Choroid plexus epithelial cell (primary cell): ENCODE results near the gene STYXL2.

Experiments
- DNase-seq: peaks from one replicate; pipeline ENCODE4 v3.0.0-alpha.2; 2010; ENCODE audit warnings: low read depth
- H3K4me3 ChIP-seq: 2 replicates; pipeline ENCODE4 v1.5.1; 2011; ENCODE audit warnings: low read depth, mild to moderate bottlenecking, control low read depth, low read length, moderate library complexity
- TF ChIP-seq, protein P1 (sequence below): conservative IDR thresholded peaks from 2 replicates; pipeline ENCODE4 v1.5.1; 2011; ENCODE audit warnings: low read depth, mild to moderate bottlenecking, control low read depth, inconsistent platforms, low read length, moderate library complexity

Gene STYXL2

DNA sequence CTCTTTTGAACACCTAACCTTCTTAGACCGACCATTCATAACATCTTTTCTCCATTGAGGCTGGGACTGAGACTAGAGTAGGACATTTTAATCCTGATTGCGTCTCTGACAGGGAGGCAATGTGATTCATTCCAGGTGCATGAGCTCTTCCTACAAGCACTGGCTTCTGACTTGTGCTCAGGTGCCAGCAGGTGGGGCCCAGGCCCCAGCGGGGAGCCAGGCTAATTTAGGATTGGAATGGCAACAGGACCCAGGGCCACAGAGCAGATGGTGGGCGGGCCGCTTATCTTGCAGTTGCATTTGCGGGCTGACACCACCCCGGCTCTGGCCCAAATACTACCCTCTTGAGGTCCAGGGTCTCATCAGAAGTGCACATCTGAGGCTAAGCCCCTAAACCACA is 7.8 kb upstream of the STYXL2 start:
- TF ChIP-seq, protein P1, sequence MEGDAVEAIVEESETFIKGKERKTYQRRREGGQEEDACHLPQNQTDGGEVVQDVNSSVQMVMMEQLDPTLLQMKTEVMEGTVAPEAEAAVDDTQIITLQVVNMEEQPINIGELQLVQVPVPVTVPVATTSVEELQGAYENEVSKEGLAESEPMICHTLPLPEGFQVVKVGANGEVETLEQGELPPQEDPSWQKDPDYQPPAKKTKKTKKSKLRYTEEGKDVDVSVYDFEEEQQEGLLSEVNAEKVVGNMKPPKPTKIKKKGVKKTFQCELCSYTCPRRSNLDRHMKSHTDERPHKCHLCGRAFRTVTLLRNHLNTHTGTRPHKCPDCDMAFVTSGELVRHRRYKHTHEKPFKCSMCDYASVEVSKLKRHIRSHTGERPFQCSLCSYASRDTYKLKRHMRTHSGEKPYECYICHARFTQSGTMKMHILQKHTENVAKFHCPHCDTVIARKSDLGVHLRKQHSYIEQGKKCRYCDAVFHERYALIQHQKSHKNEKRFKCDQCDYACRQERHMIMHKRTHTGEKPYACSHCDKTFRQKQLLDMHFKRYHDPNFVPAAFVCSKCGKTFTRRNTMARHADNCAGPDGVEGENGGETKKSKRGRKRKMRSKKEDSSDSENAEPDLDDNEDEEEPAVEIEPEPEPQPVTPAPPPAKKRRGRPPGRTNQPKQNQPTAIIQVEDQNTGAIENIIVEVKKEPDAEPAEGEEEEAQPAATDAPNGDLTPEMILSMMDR, result no peak
- H3K4me3 ChIP-seq, result no peak overlapping the region
- DNase-seq, result no peak

DNA sequence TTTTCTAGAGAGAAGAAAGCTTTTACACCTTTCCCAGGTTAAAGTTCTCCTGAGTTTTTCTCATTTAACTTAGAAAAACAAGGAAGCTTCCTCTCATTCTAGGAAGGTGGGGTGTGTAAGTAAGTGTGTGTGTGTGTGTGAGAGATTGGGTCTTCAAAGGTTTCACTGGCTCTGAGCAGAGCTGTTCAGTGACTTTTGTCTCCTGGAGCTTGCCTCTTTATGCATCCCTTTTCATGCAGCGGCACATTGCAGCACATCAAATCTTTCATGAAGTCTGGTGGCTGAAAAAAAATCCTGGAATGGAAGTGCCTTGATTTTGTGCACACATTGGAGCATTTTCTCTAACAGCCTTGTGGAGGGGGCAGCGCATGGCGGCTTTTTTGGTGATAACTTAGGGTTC is 7.1 kb upstream of the STYXL2 start:
- H3K4me3 ChIP-seq, result no peak overlapping the region
- DNase-seq, result no peak
- TF ChIP-seq, protein P1, result no peak

DNA sequence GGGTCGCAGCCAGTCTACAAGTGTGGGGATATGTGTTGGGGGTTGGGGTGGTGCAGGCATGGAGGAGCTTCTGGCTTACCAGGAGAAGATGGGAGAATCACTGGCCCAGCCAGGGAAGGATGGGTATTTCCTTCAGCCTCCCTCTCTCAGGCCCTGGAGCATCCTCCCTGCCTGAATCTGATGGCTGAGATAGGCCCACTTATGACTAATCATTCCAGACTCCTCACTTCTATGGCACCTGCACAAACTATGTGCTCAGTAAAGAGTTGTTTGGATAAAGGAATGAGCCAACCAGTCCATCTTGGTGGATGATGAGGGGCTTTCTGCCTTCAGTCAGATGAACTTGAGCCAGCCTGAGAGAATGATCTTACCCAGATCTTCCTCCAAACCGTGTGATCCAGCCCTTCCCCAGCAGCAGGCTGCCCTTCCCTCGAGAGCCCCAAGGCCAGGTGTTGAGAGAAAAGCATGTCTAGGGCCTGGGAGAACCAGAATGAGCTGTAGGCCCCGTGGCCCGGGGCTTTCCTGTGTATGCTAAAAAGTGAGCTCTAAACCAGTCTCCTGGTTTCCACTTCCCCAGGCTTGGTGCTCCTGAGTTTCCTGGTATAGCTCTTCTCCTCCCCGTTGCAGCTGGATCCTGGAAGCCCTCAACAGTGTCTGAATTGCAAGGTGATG is 5.0 kb upstream of the STYXL2 start:
- no peak for DNase-seq
- TF ChIP-seq, protein P1, result no peak
- H3K4me3 ChIP-seq, result no peak overlapping the region

DNA sequence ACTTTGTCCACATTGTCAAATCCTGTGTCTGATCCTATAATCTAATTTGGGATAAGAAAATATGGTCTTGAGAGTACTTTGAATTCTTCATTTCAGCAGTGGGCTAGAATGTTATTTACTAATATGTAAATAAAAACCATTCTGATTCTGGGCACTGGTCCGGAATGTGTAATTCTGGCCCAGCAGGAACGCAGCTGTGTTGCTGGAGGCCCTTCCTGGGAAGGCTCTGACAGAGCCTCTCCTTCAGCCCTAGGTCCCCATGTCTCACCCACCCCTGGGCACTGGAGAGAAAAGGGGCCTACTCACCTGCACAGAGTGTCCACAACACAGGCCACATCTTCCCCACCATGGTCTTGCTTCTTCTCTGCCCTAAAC is 3.9 kb upstream of the STYXL2 start:
- DNase-seq, result no peak
- H3K4me3 ChIP-seq, result no peak overlapping the region
- TF ChIP-seq, protein P1, result no peak

DNA sequence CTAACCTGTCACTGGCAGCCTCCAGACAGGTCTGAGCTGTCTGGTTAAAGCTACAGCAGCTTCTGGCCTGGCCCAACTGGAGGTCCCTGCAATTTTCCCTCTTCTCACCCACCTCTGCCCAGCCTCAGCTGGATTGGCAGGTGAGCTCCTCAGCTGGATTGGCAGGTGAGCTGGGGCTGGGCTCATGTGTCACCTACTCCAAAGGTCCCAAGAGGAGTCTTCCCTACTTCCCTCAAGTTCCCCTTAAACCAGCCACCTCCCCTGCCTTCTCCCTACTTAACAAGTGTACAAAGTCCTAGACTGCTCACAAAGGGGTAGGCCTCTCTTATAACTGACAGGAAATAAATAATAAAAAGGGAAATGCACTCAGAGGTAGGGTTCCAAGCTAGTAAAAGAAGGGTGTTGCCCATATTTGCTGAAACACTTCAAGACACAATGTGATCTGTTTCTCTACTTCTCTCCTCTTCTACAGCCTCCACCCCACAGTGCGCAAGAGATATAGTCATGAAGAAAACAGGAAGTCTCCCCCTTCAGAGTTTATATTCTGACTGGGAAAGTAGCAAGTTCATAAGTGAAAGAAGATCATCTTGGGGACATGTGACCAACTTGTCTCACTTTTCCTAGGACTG is 3.4 kb upstream of the STYXL2 start, which contains the start of gene GPA33:
Gene GPA33, minus strand, starts transcription at position 64 of the 629 bp plus-strand sequence. CDS start 90 bp downstream, outside the sequence.
- DNase-seq, result no peak
- H3K4me3 ChIP-seq, result no peak within 1 kb of the TSS
- TF ChIP-seq, protein P1, result no peak

DNA sequence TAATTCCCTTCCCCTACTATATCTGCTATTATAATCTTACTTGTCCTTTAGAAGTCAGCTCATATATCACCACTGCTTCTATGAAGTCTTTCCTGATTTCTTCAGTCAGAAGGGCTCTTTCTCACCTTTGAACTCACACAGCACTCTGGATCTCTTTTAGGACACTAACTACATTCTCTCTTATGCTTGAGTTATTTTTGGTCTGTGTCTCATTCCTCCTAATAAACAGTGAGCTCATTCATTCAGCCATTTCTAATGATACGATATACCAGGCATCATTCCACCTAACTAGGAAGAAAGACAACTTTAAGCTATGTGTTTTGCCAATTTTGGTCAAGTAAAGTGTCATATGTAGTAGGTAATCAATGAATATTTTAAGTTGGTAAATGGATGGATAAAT is 1.2 kb upstream of the STYXL2 start:
- no peak for DNase-seq
- TF ChIP-seq, protein P1, result no peak
- H3K4me3 ChIP-seq, result no peak overlapping the region

DNA sequence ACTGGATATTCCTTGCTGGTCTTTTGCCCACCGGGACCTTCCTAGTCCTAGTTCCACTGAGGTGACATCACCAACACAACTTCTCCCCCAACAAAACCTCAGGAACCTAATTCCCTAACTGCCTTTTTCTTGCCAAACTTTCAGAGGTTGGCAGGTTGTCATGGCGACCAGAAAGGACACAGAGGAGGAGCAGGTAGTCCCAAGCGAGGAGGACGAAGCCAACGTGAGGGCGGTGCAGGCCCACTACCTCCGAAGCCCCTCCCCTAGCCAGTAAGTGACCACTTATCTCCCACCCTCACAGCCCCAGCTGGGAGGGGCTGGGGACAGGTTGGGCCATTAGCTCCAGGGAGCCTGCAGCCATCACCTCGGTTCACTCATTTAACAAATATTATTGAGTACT is 815 bp downstream of the STYXL2 start:
- H3K4me3 ChIP-seq, result no peak overlapping the region
- DNase-seq, result no peak
- TF ChIP-seq, protein P1, result no peak
